RWPE1 (cell line): ENCODE results near the gene PI16.
"Not testable (repeated sequence)": the region's sequence is repeated elsewhere in the genome, so short reads cannot be mapped to it uniquely, and the experiment has no call there.

Experiments used
- CTCF ChIA-PET: fragments of 350-600 bp; sonication (Branson Sonifier 250); formaldehyde crosslinking; extraction: SDS; loops from one replicate; lab custom pipeline; 2021; lab: Yijun Ruan, JAX
- POLR2A ChIA-PET: fragments of 400-600 bp; formaldehyde crosslinking; extraction: SDS; loops from one replicate; lab custom pipeline; 2020; ENCODE audit warnings: antibody characterized with exemption; ENCODE audit not compliant: low non-redundant PET; lab: Yijun Ruan, JAX
- DNase-seq: peaks from one replicate; pipeline ENCODE4 v3.0.0; 2012; ENCODE audit warnings: low spot score
- H3K27ac ChIP-seq: fragments of 450-650 bp; 2 replicates; pipeline ENCODE4 v1.5.1; 2017
- CTCF ChIP-seq: fragments of 450-650 bp; conservative IDR thresholded peaks from 2 replicates; pipeline ENCODE4 v1.5.1; 2017; ENCODE audit warnings: low read depth, mild to moderate bottlenecking

PI16 gene

GRCh38 chr6:36989264-36989663, 34.7 kb downstream of the PI16 start:
- POLR2A ChIA-PET = no interaction called here
- CTCF ChIA-PET = no interaction called here
- TF ChIP-seq CTCF = no peak
- no peak for DNase-seq
- H3K27ac ChIP-seq = no peak overlapping the region

GRCh38 chr6:36990401-36990800, 35.9 kb downstream of the PI16 start:
- POLR2A ChIA-PET = not testable (repeated sequence)
- CTCF ChIA-PET = interaction anchor here (0.5 kb wide), 1 partner anchor 1713 kb away, joined by 3 read pairs; no protein-coding TSS in a partner anchor

GRCh38 chr6:36997811-36998722, 43.5 kb downstream of the PI16 start:
- H3K27ac ChIP-seq = peak overlapping the region; percentile 59
- no peak for TF ChIP-seq CTCF
- POLR2A ChIA-PET = interaction anchor here (0.8 kb wide), 1 partner anchor 12 kb away, joined by 3 read pairs; the partner anchor contains the start of gene MTCH1
- no peak for DNase-seq
- CTCF ChIA-PET = no interaction called here

More at GRCh38 chr6:36990401-36990800, 35.9 kb downstream of the PI16 start:
- DNase-seq, H3K27ac ChIP-seq: not testable (repeated sequence)

- ChIA-PET POLR2A (interaction anchor here (0.8 kb wide), 1 partner anchor 12 kb away, joined by 3 read pairs; the partner anchor contains the start of gene MTCH1), CTCF (no interaction called here)
- no peak for TF ChIP-seq CTCF
- no peak for DNase-seq
- H3K27ac ChIP-seq = peak overlapping the region; percentile 59; the same call in 1 of the 2 replicates
Measured at GRCh38 chr6:36998723-36999038, 44.1 kb downstream of the PI16 start.

GRCh38 chr6:36999061-36999750, 44.7 kb downstream of the PI16 start:
- peak overlapping the region; percentile 59; the same call in 1 of the 2 replicates for H3K27ac ChIP-seq
- no peak for DNase-seq
- TF ChIP-seq CTCF = no peak
- POLR2A ChIA-PET = interaction anchor here (0.8 kb wide), 1 partner anchor 13 kb away, joined by 3 read pairs; the partner anchor contains the start of gene MTCH1
- CTCF ChIA-PET = interaction anchor here (0.6 kb wide), 1 partner anchor 515 kb away, joined by 4 read pairs; no protein-coding TSS in a partner anchor

GRCh38 chr6:36999751-37000125, 45.2 kb downstream of the PI16 start:
- TF ChIP-seq CTCF = no peak
- POLR2A ChIA-PET = no interaction called here
- no peak overlapping the region for H3K27ac ChIP-seq
- CTCF ChIA-PET = interaction anchor here (0.6 kb wide), 1 partner anchor 515 kb away, joined by 4 read pairs; no protein-coding TSS in a partner anchor
- no peak for DNase-seq
